ENCODE measurements around the gene RPL26. TPM values are rescaled to one million over a fixed set of nuclear protein-coding genes. Genes with fewer than 3 reads are reported as not detected.

Gene RPL26
- total RNA-seq, 6 experiments from 2014 or later, result 1,301 to 1,432 (median 1,370) TPM

DNA sequence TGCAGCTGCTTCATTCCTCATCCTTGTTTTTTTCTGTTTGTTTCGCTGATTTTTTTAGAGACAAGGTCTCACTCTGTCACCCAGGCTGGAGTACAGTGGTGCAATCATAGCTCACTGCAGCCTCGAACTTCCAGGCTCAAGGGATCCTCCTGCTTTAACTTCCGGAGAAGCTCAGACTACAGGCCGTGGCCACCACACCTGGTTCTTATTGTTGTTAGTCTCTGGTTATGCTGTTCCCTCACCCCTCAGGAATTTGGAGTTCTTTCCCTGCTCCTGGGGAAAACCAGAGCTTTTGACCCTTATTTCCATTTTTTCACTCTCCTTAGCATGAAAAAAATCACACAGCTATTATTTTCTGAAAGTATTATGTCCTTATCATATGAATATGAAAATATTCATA is 41.5 kb downstream of the RPL26 start:
- Mint-ChIP-seq H3K36me3 (ENCODE audit: low read depth) (no peaks in the 10 kb centered on the region), H3K9me3 (no peaks in the 10 kb centered on the region), H3K27ac (no peak overlapping the region), H3K4me1 (ENCODE audit: low read depth) (peaks cover 12% of the 10 kb centered on the region; the same call in 1 of the 2 replicates), H3K27me3 (ENCODE audit: insufficient read depth) (peaks cover 26% of the 10 kb centered on the region), H3K4me3 (no peak overlapping the region)
- TF ChIP-seq, protein P1, sequence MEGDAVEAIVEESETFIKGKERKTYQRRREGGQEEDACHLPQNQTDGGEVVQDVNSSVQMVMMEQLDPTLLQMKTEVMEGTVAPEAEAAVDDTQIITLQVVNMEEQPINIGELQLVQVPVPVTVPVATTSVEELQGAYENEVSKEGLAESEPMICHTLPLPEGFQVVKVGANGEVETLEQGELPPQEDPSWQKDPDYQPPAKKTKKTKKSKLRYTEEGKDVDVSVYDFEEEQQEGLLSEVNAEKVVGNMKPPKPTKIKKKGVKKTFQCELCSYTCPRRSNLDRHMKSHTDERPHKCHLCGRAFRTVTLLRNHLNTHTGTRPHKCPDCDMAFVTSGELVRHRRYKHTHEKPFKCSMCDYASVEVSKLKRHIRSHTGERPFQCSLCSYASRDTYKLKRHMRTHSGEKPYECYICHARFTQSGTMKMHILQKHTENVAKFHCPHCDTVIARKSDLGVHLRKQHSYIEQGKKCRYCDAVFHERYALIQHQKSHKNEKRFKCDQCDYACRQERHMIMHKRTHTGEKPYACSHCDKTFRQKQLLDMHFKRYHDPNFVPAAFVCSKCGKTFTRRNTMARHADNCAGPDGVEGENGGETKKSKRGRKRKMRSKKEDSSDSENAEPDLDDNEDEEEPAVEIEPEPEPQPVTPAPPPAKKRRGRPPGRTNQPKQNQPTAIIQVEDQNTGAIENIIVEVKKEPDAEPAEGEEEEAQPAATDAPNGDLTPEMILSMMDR (IDR thresholded peaks at IDR 0.05), result no peak
- no peak for DNase-seq

DNA sequence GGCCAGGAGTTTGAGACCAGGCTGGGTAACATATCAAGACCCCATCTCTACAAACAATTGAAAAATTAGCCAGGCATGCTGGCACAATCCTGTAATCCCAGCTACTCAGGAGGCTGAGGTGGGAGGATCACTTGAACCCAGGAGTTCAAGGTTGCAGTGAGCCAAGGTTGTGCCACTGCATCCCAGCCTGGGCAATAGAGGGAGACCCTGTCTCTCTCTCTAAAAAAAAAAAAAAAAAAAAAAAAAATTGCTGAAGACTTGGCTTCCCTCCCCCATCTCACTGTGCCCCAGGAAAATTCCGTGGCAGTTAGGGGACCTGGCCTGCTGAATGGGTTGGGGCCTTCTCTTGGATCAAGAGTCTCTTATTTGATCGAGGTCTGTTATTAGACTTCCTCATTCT is 43.5 kb downstream of the RPL26 start, which contains the start of gene ODF4:
Gene ODF4, plus strand, starts transcription at position 301 of the 400 bp plus-strand sequence. CDS start 212 bp downstream, outside the sequence.
- Mint-ChIP-seq H3K36me3 (ENCODE audit: low read depth) (no peaks in the 10 kb centered on the region), H3K4me1 (ENCODE audit: low read depth) (peaks cover 12% of the 10 kb centered on the region; the same call in 1 of the 2 replicates), H3K27me3 (ENCODE audit: insufficient read depth) (peaks cover 13% of the 10 kb centered on the region), H3K9me3 (no peaks in the 10 kb centered on the region), H3K4me3 (no peak within 1 kb of the TSS), H3K27ac (no peak within 1 kb of the TSS)
- DNase-seq, result no peak
- TF ChIP-seq, protein P1 (IDR thresholded peaks at IDR 0.05), result no peak

DNA sequence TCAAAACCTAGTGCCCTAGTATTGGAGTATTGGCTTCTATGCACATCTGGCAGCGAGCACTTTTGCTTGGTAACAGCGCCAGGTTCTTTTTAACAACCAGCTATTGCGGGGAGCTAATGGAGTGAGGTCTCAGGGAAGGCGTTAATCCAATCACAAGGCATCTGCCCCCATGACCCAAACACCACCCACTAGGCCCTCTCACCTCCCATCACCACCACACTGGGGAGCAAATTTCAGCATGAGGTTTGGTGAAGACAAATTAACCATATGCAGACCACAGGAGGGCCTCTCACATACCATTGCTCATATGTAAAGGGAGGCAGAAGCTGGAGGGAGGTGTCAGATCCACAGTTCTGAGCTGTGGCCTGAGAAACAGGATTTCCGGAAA is 44.2 kb downstream of the RPL26 start:
- peaks cover 10% of the 10 kb centered on the region for H3K27me3 Mint-ChIP-seq (ENCODE audit: insufficient read depth)
- no peak for DNase-seq
- H3K27ac Mint-ChIP-seq, result no peak overlapping the region
- H3K9me3 Mint-ChIP-seq, result no peaks in the 10 kb centered on the region
- H3K36me3 Mint-ChIP-seq (ENCODE audit: low read depth), result no peaks in the 10 kb centered on the region
- peaks cover 12% of the 10 kb centered on the region; the same call in 1 of the 2 replicates for H3K4me1 Mint-ChIP-seq (ENCODE audit: low read depth)
- no peak overlapping the region for H3K4me3 Mint-ChIP-seq
- TF ChIP-seq, protein P1 (IDR thresholded peaks at IDR 0.05), result no peak

DNA sequence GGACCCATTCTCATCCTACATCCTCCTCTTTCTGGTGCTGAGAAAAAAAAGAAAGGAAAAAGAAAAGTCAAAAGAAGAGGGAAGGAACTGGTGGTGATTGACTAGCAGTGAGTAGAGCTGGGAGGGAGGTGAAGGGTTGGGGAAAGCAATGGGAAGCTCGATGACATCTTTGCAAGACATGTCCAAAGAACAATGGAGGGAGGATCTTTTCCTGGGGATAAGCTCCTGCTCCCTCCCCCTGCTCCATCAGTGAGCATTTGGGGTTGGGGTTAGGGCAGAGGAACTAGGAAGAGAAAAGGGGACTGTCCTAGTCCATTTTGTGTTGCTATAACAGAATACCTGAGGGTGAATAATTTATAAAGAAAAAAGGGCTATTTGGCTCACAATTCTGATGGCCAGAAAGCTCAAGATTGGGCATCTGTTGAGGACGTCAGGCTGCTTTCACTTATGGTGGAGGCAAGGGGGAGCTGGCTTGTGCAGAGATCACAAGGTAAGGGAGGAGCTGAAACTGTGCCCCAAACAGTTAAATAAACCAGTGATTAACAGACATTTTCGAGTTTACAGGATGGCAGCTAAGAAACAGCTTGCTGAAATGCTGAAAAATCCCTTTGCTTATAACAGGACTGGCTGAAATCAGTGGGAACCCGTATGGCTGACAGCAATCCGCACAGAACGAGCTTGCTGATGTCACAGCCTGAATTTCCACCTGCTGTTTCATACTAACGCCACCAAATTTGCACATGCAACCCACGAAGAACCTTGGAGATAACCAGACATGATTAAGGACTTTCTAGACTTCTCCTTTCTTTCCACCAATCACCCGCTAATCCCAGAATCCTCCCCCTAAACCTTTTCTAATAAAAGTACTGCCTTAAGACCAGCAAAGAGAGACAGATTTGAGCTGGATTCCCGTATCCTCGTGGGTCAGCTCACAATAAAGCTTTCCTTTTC is 44.9 kb downstream of the RPL26 start:
- TF ChIP-seq, protein P1 (IDR thresholded peaks at IDR 0.05), result no peak
- H3K4me3 Mint-ChIP-seq, result peak overlapping the region; percentile 51
- H3K27me3 Mint-ChIP-seq (ENCODE audit: insufficient read depth), result peaks cover 13% of the 10 kb centered on the region
- no peak overlapping the region for H3K27ac Mint-ChIP-seq
- H3K36me3 Mint-ChIP-seq (ENCODE audit: low read depth), result no peaks in the 10 kb centered on the region
- H3K4me1 Mint-ChIP-seq (ENCODE audit: low read depth), result peaks cover 12% of the 10 kb centered on the region; the same call in 1 of the 2 replicates
- H3K9me3 Mint-ChIP-seq, result no peaks in the 10 kb centered on the region
- DNase-seq, result no peak

DNA sequence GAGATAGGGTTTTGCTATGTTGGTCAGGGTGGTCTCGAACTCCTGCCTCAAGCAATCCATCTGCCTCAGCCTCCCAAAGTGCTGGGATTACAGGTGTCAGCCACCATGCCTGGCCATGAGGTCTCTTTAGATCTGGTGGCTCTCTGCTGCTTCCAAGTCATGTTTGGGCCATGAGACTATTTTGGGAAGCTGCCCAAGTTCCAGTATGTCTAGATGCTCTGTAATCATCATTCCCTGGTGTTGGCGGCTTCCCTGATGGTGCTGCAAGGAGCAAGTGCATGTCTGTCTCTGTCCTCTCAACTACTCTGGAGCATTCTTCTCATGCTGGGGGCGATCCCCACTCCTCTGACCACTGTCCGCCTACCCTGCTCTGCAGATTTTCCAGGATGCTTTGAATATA is 49.7 kb downstream of the RPL26 start:
- Mint-ChIP-seq H3K36me3 (ENCODE audit: low read depth) (no peaks in the 10 kb centered on the region), H3K27me3 (ENCODE audit: insufficient read depth) (peaks cover 18% of the 10 kb centered on the region)
- DNase-seq, result no peak

More for the DNA sequence above, 49.7 kb downstream of the RPL26 start:
- TF ChIP-seq, protein P1 (IDR thresholded peaks at IDR 0.05), result no peak
- H3K9me3 Mint-ChIP-seq, result no peaks in the 10 kb centered on the region
- peaks cover 7% of the 10 kb centered on the region; the same call in 1 of the 2 replicates for H3K4me1 Mint-ChIP-seq (ENCODE audit: low read depth)
- H3K4me3 Mint-ChIP-seq, result no peak overlapping the region
- no peak overlapping the region for H3K27ac Mint-ChIP-seq

Measured in HFFc6 (cell line).